HEK293 (cell line): ENCODE results near the gene YOD1.

Source experiments
- CTCF ChIA-PET: fragments of 350-600 bp; formaldehyde crosslinking; extraction: SDS; loops from one replicate; lab custom pipeline; 2021; ENCODE audit warnings: antibody characterized with exemption; lab: Yijun Ruan, JAX
- POLR2A ChIA-PET: fragments of 300-600 bp; formaldehyde crosslinking; extraction: SDS; loops from one replicate; lab custom pipeline; 2020; ENCODE audit warnings: antibody characterized with exemption, inconsistent platforms; lab: Yijun Ruan, JAX
- H3K27ac ChIP-seq: fragments of 200-500 bp; sonication (Bioruptor generic); 2 replicates; pipeline ENCODE4 v1.5.1; 2014; ENCODE audit warnings: low read depth, low read length, control low read depth, inconsistent platforms; ENCODE audit errors: extremely low read depth
- H3K36me3 ChIP-seq, 2 experiments: fragments of 200-500 bp in 1 of 2; sonication (Bioruptor generic) in 1 of 2; 1 replicate in 1 of 2; 2 replicates in 1 of 2; pipeline ENCODE4 v1.5.1; 2014 to 2017; ENCODE audit warnings: inconsistent platforms in 2 of 2, low read length in 2 of 2; ENCODE audit not compliant: control insufficient read depth in 2 of 2, insufficient read depth in 1 of 2
- H3K4me1 ChIP-seq: fragments of 200-500 bp; sonication (Bioruptor generic); 2 replicates; pipeline ENCODE4 v1.5.1; 2014; ENCODE audit warnings: mild to moderate bottlenecking, low read length, inconsistent platforms; ENCODE audit not compliant: control insufficient read depth, insufficient read depth
- H3K4me3 ChIP-seq: 2 replicates; pipeline ENCODE4 v1.5.1; 2011; ENCODE audit warnings: low read depth, mild to moderate bottlenecking, control low read depth, low read length, moderate library complexity
- H3K9me3 ChIP-seq: fragments of 200-500 bp; sonication (Bioruptor generic); 2 replicates; pipeline ENCODE4 v1.5.1; 2014; ENCODE audit warnings: low read depth, low read length, inconsistent platforms; ENCODE audit not compliant: control insufficient read depth, insufficient read depth
- BCL11B ChIP-seq: fragments of 450-650 bp; formaldehyde crosslinking; IDR thresholded peaks from 2 replicates; pipeline ENCODE4 v1.5.1; 2016; ENCODE audit warnings: low read depth, missing biosample characterization, missing genetic modification characterization
- BCL6B ChIP-seq: fragments of 450-650 bp; formaldehyde crosslinking; IDR thresholded peaks from 2 replicates; pipeline ENCODE4 v1.5.1; 2017; ENCODE audit warnings: missing biosample characterization, missing genetic modification characterization
- GLI2 ChIP-seq: fragments of 450-650 bp; formaldehyde crosslinking; IDR thresholded peaks from 2 replicates; pipeline ENCODE4; 2017; ENCODE audit warnings: missing biosample characterization, missing genetic modification characterization, low read depth, borderline replicate concordance
- GLI4 ChIP-seq: fragments of 450-650 bp; formaldehyde crosslinking; IDR thresholded peaks from 2 replicates; pipeline ENCODE4 v1.5.1; 2016; ENCODE audit warnings: missing biosample characterization, missing genetic modification characterization
- PBX3 ChIP-seq: sonication (generic); formaldehyde crosslinking; IDR thresholded peaks from 2 replicates; pipeline ENCODE4 v1.8.1; 2022; ENCODE audit warnings: mild to moderate bottlenecking, moderate library complexity, missing genetic modification reagents
- REST ChIP-seq: fragments of 450-650 bp; formaldehyde crosslinking; IDR thresholded peaks from 2 replicates; pipeline ENCODE4 v1.5.1; 2016; ENCODE audit warnings: missing biosample characterization, missing genetic modification characterization
- ZBTB48 ChIP-seq: fragments of 450-650 bp; formaldehyde crosslinking; IDR thresholded peaks from 2 replicates; pipeline ENCODE4 v1.5.1; 2016; ENCODE audit warnings: missing biosample characterization, missing genetic modification characterization
- ZBTB8A ChIP-seq: fragments of 450-650 bp; formaldehyde crosslinking; IDR thresholded peaks from 2 replicates; pipeline ENCODE4 v1.5.1; 2016; ENCODE audit warnings: missing biosample characterization, missing genetic modification characterization
- ZNF121 ChIP-seq: fragments of 450-650 bp; formaldehyde crosslinking; IDR thresholded peaks from 2 replicates; pipeline ENCODE4 v1.5.1; 2016; ENCODE audit warnings: missing biosample characterization, missing genetic modification characterization
- ZNF148 ChIP-seq: fragments of 450-650 bp; formaldehyde crosslinking; IDR thresholded peaks from 2 replicates; pipeline ENCODE4 v1.5.0; 2017; ENCODE audit warnings: missing biosample characterization, missing genetic modification characterization, borderline replicate concordance
- ZNF16 ChIP-seq: fragments of 450-650 bp; formaldehyde crosslinking; IDR thresholded peaks from 2 replicates; pipeline ENCODE4 v1.5.1; 2016; ENCODE audit warnings: low read depth, missing biosample characterization, missing genetic modification characterization
- ZNF175 ChIP-seq: fragments of 450-650 bp; formaldehyde crosslinking; IDR thresholded peaks from 2 replicates; pipeline ENCODE4 v1.5.1; 2016; ENCODE audit warnings: missing biosample characterization, missing genetic modification characterization
- ZNF223 ChIP-seq: fragments of 450-650 bp; formaldehyde crosslinking; IDR thresholded peaks from 2 replicates; pipeline ENCODE4 v1.5.1; 2016; ENCODE audit warnings: missing biosample characterization, missing genetic modification characterization
- ZNF548 ChIP-seq: fragments of 450-650 bp; formaldehyde crosslinking; IDR thresholded peaks from 2 replicates; pipeline ENCODE4 v1.5.1; 2016; ENCODE audit warnings: missing biosample characterization, missing genetic modification characterization
- ZNF629 ChIP-seq: fragments of 450-650 bp; formaldehyde crosslinking; IDR thresholded peaks from 2 replicates; pipeline ENCODE4 v1.5.1; 2017; ENCODE audit warnings: missing biosample characterization, missing genetic modification characterization
- ZNF654 ChIP-seq: fragments of 450-650 bp; formaldehyde crosslinking; IDR thresholded peaks from 2 replicates; pipeline ENCODE4 v1.5.1; 2016; ENCODE audit warnings: low read depth, missing biosample characterization, missing genetic modification characterization
- ZNF768 ChIP-seq: fragments of 450-650 bp; formaldehyde crosslinking; IDR thresholded peaks from 2 replicates; pipeline ENCODE4 v1.5.1; 2018; ENCODE audit warnings: missing biosample characterization, mild to moderate bottlenecking, missing genetic modification characterization
- ZSCAN30 ChIP-seq: fragments of 450-650 bp; IDR thresholded peaks from 2 replicates; pipeline ENCODE4 v1.5.1; 2018; ENCODE audit warnings: missing biosample characterization, mild to moderate bottlenecking, missing genetic modification characterization, moderate library complexity
- TF ChIP-seq, protein P1 (sequence below): fragments of 450-650 bp; formaldehyde crosslinking; IDR thresholded peaks from 2 replicates; pipeline ENCODE4 v1.5.1; 2016; ENCODE audit warnings: missing biosample characterization, missing genetic modification characterization

YOD1 gene

DNA sequence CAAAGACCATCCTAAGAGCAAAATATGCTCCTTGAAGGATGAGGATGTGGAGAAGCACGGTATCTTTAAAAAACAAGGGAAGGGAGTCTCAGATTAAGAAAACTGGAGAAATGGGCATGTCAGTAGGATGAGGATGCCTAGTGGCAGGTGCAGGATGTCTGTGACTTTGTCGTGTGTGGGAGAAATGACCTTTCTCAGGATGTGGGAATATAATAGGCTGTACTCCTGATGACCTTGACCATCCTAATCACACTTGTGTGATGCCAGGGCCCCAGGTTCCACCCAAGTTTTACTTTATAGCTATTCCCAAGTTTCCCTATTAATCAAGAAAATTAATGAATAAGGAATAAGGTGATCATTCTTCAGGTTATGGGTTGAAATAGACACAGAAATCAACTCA lies 31.3 kb downstream of the YOD1 start:
- no peaks in the 10 kb centered on the region for H3K4me1 ChIP-seq
- no peak for TF ChIP-seq ZBTB48 (tag by site-specific recombination)
- no peak for TF ChIP-seq ZNF175 (tag by site-specific recombination)
- no peak for TF ChIP-seq ZSCAN30
- TF ChIP-seq ZNF148 (tag by site-specific recombination) = no peak
- no peak for TF ChIP-seq ZNF629 (tag by site-specific recombination)
- no peak for TF ChIP-seq PBX3 (CRISPR knock-in tag)
- TF ChIP-seq BCL6B = no peak
- TF ChIP-seq GLI4 (tag by site-specific recombination) = no peak
- TF ChIP-seq, all 188 proteins: peak for 0
- no peak overlapping the region for H3K27ac ChIP-seq
- no peaks in the 10 kb centered on the region for H3K36me3 ChIP-seq
- no peak overlapping the region for H3K4me3 ChIP-seq
- ChIA-PET CTCF (interaction anchor here (0.5 to 1.4 kb wide), 3 partner anchors 14 to 30 kb away, joined by 3 to 5 read pairs (median 3); no protein-coding TSS in a partner anchor), POLR2A (interaction anchor here (0.7 kb wide), 1 partner anchor 34 kb away, joined by 4 read pairs; the partner anchor contains the start of gene PFKFB2)
- no peaks in the 10 kb centered on the region for H3K9me3 ChIP-seq

DNA sequence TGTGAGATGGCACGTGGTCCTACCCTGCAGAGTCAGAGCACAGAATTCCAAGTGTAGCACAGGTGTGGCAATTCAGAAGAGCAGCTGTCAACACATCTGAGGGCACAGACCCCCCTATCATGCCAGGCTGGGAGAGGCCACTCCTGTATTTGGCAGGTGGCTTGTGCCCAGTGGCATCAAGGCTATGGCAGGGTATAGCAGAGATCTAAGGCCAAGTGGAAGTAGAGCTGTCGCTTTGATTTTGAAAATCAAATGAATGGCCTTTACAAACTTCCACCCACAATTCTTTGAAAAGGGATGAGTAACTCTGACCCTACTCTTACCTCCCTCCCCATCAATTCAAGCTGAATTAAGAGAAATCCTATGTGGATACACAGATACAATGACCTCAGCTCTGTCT lies 31.8 kb downstream of the YOD1 start:
- Histone ChIP-seq H3K9me3 (no peaks in the 10 kb centered on the region), H3K27ac (no peak overlapping the region), H3K36me3 (no peaks in the 10 kb centered on the region), H3K4me1 (no peaks in the 10 kb centered on the region), H3K4me3 (no peak overlapping the region)
- CTCF ChIA-PET = interaction anchor here (0.5 to 1.4 kb wide), 3 partner anchors 14 to 31 kb away, joined by 3 to 5 read pairs (median 3); no protein-coding TSS in a partner anchor
- POLR2A ChIA-PET = interaction anchor here (0.7 kb wide), 1 partner anchor 34 kb away, joined by 4 read pairs; the partner anchor contains the start of gene PFKFB2
- no peak for TF ChIP-seq ZNF768 (tag by site-specific recombination)
- no peak for TF ChIP-seq ZNF16 (tag by site-specific recombination)
- no peak for TF ChIP-seq ZBTB8A (tag by site-specific recombination)
- no peak for TF ChIP-seq BCL11B (tag by site-specific recombination)
- TF ChIP-seq REST (tag by site-specific recombination) = no peak
- TF ChIP-seq, protein P1, sequence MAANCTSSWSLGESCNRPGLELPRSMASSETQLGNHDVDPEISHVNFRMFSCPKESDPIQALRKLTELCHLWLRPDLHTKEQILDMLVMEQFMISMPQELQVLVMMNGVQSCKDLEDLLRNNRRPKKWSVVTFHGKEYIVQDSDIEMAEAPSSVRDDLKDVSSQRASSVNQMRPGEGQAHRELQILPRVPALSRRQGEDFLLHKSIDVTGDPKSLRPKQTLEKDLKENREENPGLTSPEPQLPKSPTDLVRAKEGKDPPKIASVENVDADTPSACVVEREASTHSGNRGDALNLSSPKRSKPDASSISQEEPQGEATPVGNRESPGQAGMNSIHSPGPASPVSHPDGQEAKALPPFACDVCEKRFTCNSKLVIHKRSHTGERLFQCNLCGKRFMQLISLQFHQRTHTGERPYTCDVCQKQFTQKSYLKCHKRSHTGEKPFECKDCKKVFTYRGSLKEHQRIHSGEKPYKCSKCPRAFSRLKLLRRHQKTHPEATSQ (tag by site-specific recombination) = no peak
- no peak for TF ChIP-seq ZNF654
- no peak for TF ChIP-seq ZNF223 (tag by site-specific recombination)
- no peak for TF ChIP-seq ZNF121 (tag by site-specific recombination)
- TF ChIP-seq ZNF548 (tag by site-specific recombination) = no peak
- TF ChIP-seq GLI2 (tag by site-specific recombination) = no peak
- TF ChIP-seq, all 188 proteins: peak for 0
